HG03354 (cell line): ENCODE results near the gene XRCC6.
"Not testable (repeated sequence)": the region's sequence is repeated elsewhere in the genome, so short reads cannot be mapped to it uniquely, and the experiment has no call there.

ENCODE experiments used
- ATAC-seq: cut with Tn5 transposase; IDR thresholded peaks from one replicate; pipeline ENCODE4 v1.9.1; 2021; ENCODE audit warnings: mild to moderate bottlenecking; ENCODE audit not compliant: unreplicated experiment, poor library complexity, severe bottlenecking

XRCC6 gene

DNA sequence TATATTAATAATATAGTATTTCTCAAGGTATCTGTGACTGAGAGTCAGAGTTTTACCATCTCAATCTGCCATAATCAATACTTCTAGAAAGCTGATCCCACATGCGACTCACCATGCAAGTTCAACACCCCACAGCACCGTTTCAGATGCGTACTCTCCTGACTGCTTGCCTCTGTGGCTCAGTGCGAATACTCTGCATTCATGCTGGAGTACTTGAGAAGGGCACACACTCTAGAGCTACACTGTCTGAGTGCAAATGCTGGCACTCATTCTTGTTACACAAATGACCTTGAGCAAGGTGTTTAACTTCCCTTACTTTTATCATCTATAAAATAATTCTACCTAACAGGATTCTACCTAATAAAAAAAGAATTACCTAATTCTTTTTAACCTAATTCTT is 55.0 kb downstream of the XRCC6 start:
- ATAC-seq: no peak

DNA sequence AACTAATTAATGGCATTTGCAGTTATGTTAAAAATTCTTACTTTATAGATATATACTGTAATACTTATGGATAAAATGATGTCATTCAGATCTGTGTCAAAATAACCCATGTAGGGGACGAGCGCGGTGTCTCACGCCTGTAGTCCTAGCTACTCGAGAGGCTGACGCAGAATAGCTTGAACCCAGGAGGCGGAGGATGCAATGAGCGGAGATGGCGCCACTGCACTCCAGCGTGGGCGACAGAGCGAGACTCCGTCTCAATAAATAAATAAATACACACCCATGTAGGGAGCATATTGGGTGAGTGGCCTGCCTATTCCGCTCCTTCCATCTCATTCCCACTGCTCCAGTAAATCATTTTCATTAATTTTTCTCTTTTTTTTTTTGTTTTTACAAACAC is 60.5 kb downstream of the XRCC6 start:
- ATAC-seq: peak; percentile 12

GRCh38 chr22:41682033-41682807 is 61.1 kb downstream of the XRCC6 start:
- peak; percentile 82 for ATAC-seq

DNA sequence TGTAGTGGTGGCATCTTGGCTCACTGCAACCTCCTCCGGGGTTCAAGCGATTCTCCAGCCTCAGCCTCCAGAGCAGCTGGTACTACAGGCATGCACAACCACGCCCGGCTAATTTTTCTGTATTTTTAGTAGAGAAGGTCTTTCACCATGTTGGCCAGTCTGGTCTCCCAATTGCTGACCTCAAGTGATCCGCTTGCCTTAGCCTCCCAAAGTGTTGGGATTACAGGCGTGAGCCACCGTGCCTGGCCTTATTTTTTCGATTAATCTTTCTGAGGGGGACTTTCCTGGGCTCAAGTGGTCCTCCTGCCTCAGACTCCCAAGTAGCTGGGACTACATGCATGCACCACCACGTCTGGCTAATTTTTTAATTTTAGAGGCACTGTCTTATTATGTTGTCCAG is 62.0 kb downstream of the XRCC6 start:
- no peak for ATAC-seq

- no peak for ATAC-seq
Observed at GRCh38 chr22:41683616-41684015, 62.5 kb downstream of the XRCC6 start.

- ATAC-seq: no peak
Observed at GRCh38 chr22:41684194-41684593, 63.1 kb downstream of the XRCC6 start.

DNA sequence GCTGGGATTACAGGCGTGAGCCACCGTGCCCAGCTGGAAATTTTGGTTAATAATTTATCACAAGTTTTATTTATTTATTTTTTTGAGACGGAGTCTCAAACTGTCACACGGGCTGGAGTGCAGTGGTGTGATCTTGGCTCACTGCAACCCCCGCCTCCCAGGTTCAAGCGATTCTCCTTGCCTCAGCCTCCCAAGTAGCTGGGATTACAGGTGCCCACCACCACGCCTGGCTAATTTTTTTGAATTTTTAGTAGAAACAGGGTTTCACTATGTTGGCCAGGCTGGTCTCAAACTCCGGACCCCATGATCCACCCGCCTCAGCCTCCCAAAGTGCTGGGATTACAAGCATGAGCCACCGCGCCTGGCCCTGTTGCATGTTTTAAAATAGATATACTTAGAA is 65.8 kb downstream of the XRCC6 start:
- ATAC-seq: not testable (repeated sequence)

GRCh38 chr22:41687901-41688364 is 66.8 kb downstream of the XRCC6 start:
- ATAC-seq: peak; percentile 13

- ATAC-seq: peak; percentile 88
Observed at GRCh38 chr22:41688365-41689211, 67.5 kb downstream of the XRCC6 start, which contains the start of gene SNU13. SNU13 (minus strand) TSS chr22:41688867; CDS start chr22:41688796, 71 bp downstream.

DNA sequence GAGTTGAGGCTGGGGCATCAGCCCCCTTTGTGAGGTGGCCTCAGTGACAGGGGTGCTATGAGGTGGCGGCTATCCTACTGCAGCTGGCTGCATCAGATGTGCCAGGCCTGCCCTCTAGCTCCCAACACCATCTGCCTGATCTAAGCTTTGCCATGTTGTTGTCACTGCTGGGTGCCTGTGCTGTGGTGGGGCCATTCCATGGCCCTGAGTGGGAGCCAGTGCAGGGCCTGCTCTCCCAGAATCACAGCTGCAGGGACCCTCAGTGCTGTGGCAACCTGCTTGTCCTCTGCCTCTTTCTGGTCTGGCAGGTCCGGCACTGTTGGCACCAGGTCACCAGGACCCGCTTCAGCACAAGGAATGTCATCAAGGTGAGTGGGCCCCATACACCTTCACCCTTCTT is 69.4 kb downstream of the XRCC6 start:
- no peak for ATAC-seq

DNA sequence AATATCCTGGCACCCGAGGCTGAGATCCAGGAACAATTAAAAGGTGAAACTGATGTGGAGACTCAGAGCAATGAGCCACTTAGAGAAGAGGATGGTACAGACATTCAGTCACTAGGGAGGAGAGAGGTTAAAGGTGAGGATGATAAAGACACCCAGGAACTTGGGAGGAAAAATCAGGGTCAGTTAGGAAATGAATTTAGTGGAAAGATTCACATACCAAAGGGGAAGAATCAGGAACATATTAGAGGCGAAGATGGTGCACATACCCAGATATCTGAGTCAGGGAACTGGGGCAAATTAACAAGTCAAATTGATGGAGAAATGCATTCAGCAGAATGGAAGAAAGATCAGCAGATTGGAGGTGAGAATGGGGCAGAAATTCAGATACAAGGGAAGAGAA is 74.1 kb downstream of the XRCC6 start:
- ATAC-seq: no peak

- no peak for ATAC-seq
Observed at GRCh38 chr22:41696703-41697102, 75.6 kb downstream of the XRCC6 start.

DNA sequence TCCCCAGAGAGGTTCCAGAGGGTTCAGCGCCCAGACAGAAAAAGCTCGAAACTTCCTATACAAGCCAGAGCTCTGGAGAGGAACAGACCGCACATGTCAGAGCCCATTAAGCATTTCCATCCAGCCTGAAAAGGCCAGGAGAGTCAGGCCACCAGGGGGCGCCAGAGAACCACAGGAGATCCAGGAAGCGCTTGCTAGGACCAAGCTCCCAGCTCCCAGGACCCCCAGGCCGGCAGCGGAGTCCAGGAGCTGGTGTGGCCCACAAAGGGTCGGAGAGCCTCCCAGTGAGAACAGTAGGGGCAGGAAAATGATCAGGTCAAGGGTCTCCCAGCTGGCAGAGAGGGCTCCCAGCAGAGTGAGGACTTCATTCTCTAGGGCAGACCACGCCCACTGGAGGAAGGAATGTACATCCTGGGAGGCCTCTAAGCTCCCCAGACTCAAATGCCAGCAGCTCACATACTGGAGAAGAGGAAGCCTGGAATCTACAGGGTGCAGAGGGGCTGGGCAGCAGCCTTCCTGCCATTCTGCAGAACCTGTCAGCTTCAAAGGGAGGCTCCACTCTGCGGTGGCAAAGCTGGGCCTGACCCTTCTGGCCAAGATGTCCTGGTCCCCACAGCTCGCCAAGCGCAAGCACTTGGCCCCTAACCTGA is 76.2 kb downstream of the XRCC6 start:
- ATAC-seq: no peak

DNA sequence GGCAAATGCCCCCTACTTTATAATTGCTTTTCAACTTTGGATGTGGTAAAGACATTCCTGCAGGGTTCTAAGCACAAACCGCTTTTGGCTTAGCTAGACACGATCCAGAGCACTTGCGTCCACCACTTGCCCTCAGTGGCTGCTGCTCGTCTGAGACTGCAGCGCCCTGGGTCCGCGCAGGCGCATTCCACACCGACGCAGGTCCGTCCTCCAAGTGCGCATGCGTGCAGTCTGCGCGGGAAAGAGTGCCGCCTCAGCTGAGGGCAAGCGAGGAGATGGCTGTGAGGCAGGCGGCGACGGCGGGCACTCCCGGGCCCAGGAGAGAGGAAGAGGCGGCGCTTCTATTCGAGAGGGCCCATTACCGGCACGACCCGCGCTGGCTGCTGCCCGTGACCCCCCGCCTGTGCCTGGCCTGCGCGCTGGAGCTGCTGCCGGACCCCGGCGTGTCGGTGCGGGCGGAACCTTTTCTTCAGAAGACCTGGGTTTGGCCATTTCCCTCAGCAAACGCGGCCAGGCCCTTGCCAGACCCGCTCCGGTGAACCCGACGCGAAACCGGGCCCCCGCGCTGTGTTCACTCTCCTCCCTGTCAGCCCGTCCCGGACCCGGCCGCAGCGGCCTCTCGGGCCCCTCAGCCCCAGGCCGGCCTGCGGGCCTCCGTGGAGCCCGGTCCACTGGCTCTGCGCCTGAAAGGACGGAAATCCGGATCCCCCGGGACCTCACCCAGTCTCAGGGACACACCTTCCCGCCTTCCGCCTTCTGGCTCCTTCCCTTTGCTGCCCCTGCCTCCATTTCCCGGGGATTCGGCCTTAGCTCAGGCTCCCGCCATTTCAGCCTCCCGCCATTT is 78.4 kb downstream of the XRCC6 start, which contains the start of gene MEI1:
Gene MEI1 (plus strand): TSS at position 240 of the 844 bp plus-strand sequence. CDS start 36 bp downstream, at position 276.
- ATAC-seq: no peak

DNA sequence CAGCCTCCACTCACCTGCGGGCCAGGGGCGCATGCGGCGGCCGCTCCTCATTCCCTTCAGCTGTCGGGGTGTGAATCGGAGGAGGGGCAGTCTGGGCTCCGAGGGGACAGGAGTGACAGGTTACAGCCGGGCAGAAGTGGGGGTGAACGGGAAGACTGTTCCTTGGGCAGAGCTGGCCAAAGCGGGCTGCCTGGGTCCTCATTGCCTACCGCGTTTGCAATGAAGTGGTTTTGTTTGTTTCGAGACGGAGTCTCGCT is 78.9 kb downstream of the XRCC6 start:
- no peak for ATAC-seq

- ATAC-seq: no peak
Observed at GRCh38 chr22:41702763-41703162, 81.7 kb downstream of the XRCC6 start.

- ATAC-seq: no peak
Observed at GRCh38 chr22:41709341-41709740, 88.2 kb downstream of the XRCC6 start.

- no peak for ATAC-seq
Observed at GRCh38 chr22:41713004-41713403, 91.9 kb downstream of the XRCC6 start.
